Astrocyte of the spinal cord (primary cell): ENCODE results near the gene MDM4.
A peak's percentile ranks its signal among the peaks of the same experiment; 100 is the strongest.

Experiments
- DNase-seq: peaks from one replicate; pipeline ENCODE4 v3.0.0; 2011; ENCODE audit warnings: low read depth, low spot score
- H3K4me3 ChIP-seq: 2 replicates; pipeline ENCODE4 v1.5.1; 2011; ENCODE audit warnings: low read depth, mild to moderate bottlenecking, low read length, moderate library complexity
- in situ Hi-C: cut with HindIII; loops from 2 replicates; pipeline ENCODE4 v1.10.0; 2017; ENCODE audit warnings: low sequenced_read_pairs
- TF ChIP-seq, protein P1 (sequence below): IDR thresholded peaks from 2 replicates; pipeline ENCODE4 v1.5.1; 2012; ENCODE audit warnings: low read depth, mild to moderate bottlenecking, low read length, inconsistent platforms

The MDM4 gene

DNA sequence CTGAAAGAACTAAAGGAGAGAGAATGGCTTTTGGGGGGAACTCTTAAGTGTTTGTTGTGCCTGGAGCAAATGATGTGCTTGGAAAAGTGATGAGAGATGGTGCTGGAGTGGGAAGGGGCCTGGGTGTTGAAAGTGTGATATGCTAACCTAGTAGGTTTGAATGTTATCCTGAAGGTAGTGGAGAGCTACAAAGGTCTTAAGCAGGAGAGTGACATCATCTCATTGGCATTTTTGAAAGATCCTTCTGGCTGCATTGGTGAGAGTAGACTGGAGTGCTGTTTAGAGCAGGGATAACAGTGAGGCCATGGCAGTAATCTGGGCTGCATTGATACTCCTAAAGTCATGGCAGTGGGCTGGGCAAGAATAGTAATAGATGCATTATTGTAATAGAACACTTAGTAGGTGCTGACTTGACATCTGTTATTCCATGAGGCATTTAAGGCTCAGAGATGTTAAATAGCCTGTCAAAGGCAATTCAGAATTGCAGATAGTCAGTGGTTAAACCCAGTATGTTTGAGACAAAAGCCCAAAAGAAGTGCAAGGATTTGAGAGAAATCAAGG, 44.5 kb downstream of the MDM4 start:
- no peak overlapping the region for H3K4me3 ChIP-seq
- TF ChIP-seq, protein P1, sequence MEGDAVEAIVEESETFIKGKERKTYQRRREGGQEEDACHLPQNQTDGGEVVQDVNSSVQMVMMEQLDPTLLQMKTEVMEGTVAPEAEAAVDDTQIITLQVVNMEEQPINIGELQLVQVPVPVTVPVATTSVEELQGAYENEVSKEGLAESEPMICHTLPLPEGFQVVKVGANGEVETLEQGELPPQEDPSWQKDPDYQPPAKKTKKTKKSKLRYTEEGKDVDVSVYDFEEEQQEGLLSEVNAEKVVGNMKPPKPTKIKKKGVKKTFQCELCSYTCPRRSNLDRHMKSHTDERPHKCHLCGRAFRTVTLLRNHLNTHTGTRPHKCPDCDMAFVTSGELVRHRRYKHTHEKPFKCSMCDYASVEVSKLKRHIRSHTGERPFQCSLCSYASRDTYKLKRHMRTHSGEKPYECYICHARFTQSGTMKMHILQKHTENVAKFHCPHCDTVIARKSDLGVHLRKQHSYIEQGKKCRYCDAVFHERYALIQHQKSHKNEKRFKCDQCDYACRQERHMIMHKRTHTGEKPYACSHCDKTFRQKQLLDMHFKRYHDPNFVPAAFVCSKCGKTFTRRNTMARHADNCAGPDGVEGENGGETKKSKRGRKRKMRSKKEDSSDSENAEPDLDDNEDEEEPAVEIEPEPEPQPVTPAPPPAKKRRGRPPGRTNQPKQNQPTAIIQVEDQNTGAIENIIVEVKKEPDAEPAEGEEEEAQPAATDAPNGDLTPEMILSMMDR, result no peak
- in situ Hi-C loops, result no loop called here
- peak; percentile 41 for DNase-seq

DNA sequence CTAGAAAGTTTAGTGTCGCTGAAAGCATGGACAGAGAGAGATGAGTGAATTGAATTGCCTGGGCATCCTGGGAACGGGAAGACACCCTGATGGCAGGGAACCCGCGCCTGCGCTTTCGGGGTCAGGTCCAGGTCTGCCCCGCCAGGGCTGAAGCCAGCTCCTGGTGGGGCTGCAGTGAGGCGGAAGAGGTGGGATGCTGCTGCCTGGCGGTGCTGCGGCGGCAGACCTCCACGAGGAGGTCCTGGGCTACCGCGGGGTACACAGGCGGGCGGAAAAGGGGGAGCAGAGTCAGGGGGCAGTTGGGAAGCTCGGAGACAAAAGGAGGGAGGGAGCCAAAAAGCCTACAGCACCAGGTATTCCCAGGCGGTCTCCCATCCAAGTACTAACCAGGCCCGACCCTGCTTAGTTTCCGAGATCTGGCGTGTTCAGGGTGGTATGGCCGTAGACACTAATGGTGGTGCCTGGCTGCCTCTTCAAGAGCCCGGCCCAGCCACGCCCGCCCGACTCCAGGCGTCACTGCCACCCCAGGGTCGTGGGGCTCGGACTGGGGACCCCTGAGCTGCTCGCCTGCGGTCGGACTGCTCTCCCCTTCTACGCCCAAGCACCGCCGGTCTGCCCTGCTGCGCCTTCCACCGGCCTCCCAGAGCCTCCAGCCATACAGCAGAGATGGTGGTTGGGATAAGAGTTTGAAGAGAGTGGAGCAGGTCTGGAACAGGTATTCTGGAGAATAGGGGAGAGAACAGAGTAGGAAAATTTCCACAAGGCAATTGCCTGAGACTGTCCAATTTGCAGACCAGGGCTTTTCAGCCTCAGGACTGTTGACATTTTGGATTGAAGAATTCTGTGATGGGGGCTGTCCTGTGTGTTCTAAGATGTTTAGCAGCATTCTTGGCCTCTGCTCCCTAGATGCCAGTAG, 46.1 kb downstream of the MDM4 start:
- no peak overlapping the region for H3K4me3 ChIP-seq
- no peak for DNase-seq
- in situ Hi-C loops, result no loop called here
- TF ChIP-seq, protein P1, result no peak

DNA sequence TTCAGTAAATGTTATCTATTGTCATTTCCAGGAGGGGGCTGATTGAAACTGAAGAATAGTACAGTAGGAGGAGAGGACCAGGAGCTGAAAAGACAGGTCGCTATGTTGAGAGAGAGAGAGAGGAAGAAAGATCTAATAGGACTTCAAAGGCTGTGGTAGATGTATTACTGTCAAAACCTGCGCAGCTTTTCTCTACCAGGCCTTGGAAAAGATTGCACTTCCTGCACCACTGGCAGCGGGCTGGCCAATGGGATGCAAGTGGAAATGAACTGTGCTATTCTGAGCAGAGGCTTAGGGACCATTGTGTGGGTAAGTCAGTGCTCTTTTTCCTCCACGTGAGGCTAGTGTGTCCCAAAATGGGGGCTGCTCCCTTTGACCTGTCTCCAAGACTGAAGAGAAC, 47.1 kb downstream of the MDM4 start:
- no peak overlapping the region for H3K4me3 ChIP-seq
- TF ChIP-seq, protein P1, result no peak
- no peak for DNase-seq
- in situ Hi-C loops, result no loop called here

DNA sequence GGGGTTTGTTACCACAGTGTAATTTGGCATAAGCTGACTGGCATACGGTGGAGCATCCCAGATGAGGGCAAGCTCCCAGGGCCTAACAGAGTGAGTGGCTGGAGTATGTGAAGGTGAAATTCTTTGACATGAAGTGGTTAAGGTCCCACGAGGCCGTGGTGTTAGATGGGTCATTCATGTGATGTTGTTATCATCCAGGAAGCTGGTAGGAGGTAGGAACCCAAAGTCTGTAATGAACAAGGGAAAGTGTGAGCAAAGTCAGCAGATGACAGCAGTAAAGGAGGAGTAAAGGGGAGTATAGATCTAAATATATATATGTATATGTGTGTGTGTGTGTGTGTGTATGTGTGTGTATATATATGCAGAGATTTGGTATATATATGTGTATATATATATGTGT, 47.6 kb downstream of the MDM4 start:
- in situ Hi-C loops, result no loop called here
- no peak for DNase-seq
- TF ChIP-seq, protein P1, result no peak
- no peak overlapping the region for H3K4me3 ChIP-seq

DNA sequence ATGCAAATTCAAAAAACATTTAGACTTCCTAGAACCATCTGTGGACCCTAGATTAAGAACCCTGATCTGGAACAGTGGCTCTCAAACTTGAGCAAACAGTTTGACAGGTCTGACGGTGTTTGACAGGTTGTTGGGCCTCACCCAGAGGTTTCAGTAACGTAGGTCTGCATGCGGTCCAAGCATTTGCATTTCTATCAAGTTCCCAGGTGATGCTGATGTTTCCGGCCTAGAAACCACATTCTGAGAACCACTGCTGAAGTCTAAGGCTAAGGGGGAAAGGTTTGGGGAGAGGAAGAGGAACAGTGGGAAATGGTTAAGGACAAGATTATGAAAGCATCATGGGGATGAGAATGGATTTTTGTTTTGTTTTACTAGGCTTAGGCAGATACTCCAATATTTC, 48.6 kb downstream of the MDM4 start:
- TF ChIP-seq, protein P1, result no peak
- DNase-seq, result no peak

DNA sequence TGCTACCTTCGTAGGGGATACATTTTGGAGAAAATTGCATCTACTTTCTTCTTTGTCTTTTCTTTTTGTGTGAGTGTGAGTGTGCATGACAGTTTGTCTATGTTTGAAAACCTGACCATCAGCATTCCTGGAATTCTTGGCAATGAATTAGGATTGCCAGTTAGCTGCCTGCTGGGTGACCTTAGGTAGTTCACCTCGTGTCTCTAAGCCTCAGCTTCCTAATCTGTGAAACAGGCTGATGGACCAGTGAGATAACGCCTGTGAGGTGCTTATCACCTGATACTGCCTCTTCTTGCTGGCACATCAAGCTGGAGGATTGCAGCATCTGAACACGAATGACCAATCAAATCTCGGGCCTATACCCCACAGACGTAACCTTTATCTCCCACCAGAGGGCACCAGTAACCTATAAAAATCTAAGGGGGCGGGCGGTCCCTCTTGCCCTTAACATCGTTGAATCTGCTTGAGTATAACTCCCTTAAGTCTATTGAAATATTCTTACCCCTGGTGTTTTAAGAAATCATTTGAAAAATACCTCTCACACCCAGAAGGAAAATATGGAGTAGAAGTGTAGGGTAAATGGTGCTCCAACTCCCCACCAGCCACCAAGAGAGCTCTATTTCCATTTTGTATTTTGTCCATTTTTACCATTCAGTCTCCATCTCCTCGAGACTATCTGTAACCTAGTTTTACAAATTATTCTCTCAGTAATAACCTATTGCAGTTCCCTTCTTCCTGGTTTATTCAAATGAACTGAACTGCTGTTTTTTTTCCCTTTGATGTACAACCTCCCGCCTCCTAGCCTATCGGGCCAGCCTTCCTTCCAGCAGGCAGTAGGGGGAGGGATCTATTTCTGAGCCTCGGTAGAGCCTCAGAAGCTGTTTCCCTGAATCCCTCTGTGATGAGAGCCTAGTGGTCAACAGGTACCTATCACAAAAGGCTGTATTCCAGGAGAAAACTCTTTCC, 49.7 kb downstream of the MDM4 start:
- no peak overlapping the region for H3K4me3 ChIP-seq
- peak; percentile 65 for DNase-seq
- in situ Hi-C loops, result no loop called here
- TF ChIP-seq, protein P1, result peak; percentile 62

More for the DNA sequence above, 48.6 kb downstream of the MDM4 start:
- H3K4me3 ChIP-seq, result no peak overlapping the region
- in situ Hi-C loops, result no loop called here
